Stimulated activated CD4-positive, alpha-beta T cell treated with anti-CD3 and anti-CD28 coated beads, Interleukin-1b, Interleukin-23, amount 100 ng/mL, for 48 hours (primary cell): Measurements from ENCODE around the gene KPNA5.
A peak's percentile ranks its signal among the peaks of the same experiment; 100 is the strongest.
"Not testable (repeated sequence)": the region's sequence is repeated elsewhere in the genome, so short reads cannot be mapped to it uniquely, and the experiment has no call there.

Experiments
- DNase-seq: peaks from one replicate; pipeline ENCODE4 v3.0.0-alpha.2; 2020

The KPNA5 gene

DNA sequence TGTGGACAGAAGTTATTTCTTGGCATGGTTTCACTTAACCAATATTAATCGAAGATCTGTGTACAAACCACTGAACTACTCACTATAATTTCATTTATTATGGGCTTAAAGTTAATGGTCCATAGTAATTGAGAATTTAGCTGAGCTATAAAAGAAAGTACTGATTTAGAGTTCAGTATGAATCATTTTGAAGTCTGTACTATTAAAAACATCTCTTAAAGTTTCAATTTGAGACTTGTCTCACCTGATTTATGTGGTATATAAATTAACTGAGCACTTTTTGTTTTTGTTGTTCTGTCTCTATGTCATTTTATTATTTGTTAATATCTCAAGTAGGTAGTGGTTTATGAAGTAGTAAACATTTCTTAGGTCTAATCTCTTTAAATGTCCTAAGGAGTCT is 24.9 kb downstream of the KPNA5 start:
- DNase-seq, result no peak

DNA sequence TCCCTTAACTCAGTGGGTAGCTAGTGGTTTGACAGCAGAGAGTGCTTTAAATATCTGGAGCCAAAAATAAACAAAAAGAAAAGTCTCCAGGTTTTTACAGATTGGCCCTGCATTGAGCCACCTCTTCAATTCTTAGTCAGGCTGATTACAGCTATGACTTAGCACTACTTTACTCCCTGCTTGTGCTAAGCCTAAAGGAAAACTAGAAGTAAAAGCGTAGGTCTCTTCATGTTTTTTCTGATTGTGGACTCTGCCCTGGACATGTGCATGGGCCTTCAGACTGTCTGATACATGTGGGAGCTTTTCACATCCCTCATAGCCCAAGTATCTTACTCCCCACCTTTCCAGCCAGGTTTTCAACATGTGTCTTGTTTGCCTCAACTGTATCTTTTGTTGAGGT is 33.3 kb downstream of the KPNA5 start:
- DNase-seq, result no peak

DNA sequence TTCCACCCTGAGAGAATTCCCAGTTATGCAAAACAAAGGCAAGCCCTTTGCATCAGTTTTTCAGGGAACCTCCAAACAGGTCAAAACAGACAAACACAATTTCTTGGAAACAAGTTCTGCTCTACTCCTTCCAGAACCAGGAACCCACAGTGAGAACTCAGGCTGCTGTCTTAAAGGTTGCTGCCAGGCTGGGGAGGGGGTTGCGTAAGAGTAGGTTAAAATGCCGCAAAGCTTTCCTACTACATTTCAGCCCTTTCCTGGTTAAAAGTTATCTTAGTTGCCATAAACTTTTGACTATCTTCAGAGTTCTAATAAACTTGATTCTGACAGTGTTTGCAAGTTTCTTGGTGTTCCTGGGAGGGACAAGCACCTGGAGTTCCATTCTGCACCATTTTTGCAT is 33.8 kb downstream of the KPNA5 start:
- no peak for DNase-seq

DNA sequence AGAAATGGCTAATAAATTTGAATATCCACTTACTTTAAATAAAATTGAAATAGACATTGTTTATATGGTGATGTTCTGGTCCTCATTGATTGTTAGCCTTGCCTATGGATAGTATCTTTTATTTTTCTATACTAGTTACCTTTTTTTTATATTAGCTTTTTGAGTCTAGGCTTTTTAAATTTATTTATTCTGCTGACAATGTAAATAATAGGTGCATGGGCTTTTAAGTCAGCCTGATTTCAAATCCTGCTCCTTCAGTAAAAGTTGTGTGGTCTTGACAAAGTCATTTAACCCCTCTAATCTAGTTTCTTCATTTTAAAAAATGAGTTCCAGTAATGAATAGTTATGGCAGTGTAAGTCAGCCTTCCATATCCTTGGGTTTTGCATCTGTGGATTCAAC is 45.9 kb downstream of the KPNA5 start:
- DNase-seq, result no peak

DNA sequence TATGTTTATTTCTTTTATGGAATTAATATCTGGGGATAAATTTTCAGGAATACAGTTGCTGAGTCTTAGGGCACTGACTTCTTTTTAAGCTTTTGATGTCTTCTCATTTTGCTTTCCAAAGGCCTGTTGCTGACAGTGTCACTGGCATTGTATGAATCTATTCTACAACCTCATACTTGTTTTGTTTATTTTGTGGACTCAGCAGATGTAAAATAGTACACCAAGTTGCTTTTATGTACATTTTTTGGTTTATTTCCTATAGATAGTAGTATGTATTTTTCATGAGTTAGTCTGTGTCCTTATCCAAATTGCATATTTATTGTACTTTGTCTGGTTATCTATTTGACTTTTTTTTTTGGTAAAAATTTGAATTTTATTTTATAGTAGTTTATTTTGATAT is 49.5 kb downstream of the KPNA5 start:
- DNase-seq, result no peak

DNA sequence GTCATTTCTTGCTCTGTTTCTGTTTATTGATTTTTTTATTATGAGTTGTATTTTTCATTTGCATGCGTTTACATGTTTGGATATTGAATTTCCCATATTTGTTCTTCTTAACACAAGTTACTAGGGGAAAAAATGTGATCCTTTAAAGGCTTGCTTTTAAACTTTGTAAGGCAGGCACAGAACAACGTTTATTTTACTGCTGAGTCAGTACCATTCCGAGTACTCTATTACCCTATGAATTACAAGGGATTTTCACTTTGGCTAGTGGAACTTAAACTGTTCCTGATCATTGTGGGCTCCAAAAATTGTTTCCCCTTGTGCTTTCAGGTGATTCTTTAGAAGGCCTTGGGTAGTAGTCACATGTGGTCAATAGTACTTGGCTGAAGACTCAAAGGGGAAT is 56.0 kb downstream of the KPNA5 start:
- DNase-seq, result no peak

DNA sequence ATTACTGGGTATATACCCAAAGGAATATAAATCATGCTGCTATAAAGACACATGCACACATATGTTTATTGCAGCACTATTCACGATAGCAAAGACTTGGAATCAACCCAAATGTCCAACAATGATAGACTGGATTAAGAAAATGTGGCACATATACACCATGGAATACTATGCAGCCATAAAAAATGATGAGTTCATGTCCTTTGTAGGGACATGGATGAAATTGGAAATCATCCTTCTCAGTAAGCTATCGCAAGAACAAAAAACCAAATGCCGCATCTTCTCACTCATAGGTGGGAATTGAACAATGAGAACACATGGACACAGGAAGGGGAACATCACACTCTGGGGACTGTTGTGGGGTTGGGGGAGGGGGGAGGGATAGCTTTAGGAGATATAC is 59.5 kb downstream of the KPNA5 start:
- DNase-seq, result not testable (repeated sequence)

DNA sequence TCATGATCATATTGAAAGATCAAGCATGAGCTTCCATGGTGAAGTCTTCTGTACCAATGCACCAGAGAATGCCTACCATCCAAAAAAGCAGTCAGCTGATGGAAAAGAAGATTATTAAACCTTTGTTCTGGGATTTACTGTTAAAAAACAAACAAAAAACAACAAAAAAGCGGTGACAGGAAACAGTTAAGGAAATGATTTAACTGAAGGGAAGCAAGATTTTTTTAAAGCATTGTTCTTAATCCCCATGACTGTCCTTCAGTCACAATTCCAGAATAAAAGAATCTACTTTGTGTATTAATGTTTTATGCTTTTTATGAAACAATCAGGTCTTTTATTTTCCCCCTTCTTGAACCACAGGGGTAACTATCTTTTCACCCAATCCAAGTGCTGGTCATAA is 60.6 kb downstream of the KPNA5 start:
- no peak for DNase-seq

DNA sequence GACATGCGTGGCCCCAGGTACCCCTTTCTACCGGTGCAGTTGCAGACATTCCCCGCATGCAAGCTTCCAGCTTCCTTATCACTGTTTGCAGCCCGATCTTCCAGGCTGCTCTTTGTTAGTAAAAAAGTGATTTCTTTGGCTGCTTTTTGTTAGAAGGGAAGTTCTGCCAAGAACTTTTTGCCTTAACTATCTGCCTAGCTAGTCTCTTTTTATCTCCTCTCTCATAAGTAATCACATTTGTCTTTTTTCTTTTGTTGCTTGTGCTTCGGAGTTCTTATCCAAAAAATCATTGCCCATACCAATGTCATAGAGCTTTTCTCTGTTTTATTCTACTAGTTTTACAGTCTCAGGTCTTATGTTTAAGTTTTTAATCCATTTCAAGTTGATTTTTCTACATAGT is 64.2 kb downstream of the KPNA5 start:
- DNase-seq, result no peak

DNA sequence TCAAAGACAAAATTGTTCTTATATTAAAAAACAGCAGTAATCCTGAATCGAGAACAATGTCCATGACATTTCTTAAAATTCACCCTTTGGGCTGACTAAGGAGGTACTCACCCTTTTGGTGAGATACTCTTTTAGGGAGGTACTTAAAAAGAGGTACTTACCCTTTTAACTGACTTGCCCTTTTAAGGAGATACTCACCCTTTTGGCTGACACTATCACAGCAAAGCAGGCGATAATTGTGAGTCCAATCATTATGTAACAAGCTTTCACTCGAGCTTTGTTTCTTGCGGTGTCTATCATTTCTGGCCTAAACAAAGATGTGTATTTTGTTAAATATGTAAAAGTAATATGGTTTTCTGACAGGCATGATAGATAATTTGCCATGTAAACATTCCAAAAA is 80.8 kb downstream of the KPNA5 start:
- DNase-seq, result no peak

DNA sequence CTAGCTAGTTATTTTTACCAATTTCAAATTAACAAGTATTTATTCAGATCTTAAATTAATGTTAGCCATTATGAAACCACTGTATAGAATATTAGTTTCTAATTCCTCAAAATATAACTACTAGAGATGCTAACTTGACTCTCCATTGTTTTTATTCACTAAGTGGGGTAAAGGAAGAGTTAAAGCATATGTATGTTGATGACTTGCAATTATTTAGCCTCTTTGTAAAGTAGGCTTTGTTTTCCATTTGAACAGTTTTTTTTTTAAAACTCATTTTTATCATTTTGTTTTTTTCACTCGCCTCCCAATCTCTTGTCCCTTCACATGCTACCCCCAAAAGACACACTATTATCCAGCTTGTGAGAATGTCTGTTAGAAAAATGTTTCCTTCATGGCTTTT is 81.2 kb downstream of the KPNA5 start:
- no peak for DNase-seq

DNA sequence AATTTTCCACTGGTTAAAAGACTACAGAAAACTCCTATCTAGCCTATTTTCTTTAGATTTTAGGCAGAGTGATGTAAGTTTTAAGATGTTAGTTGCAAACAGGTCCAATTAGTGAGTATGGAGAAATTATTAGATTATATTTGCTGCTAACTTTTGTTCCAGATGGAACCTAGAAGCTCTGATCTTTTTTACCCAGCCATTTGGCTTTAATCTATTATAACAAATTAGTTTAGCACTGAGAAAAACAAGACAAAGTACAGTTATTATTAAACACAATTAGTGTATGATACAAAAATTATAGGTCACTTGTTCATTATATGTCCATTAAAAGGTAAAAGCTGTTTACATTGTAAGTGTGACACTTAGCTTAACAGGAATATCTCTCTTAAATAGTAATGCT is 82.0 kb downstream of the KPNA5 start:
- DNase-seq, result no peak

DNA sequence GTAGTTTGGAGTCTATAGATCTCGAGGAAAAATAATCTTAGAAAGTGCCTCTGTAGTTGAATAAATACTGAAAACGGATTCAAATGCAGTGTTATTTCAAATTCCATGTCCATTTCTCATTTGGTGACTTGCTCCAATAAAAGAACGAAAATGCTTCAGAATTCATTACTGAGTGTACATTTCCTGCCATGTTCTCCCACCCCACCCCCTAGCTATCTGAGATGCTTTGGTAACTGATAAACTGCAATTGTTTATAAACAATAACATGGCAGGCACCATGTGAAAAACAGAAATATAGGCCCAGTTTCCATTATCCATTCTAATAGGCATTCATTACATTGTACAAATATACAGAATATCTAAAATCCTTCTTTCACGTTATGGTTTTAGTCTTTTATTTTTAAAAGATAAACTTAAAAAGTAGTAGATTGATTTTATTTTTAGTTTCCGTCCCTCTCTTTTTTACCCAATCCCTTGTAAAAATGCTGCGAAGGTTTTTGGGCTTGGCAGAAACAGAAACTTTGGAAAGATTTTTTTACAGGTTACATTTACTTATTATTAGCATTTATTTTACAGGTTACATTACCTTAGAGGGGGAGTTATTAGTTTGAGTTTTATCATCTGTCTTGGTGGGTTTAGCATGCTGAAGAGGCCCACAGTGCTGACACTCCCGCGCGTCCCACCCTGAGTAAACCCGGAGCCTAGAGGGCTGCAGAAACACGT is 83.1 kb downstream of the KPNA5 start:
- DNase-seq, result no peak

DNA sequence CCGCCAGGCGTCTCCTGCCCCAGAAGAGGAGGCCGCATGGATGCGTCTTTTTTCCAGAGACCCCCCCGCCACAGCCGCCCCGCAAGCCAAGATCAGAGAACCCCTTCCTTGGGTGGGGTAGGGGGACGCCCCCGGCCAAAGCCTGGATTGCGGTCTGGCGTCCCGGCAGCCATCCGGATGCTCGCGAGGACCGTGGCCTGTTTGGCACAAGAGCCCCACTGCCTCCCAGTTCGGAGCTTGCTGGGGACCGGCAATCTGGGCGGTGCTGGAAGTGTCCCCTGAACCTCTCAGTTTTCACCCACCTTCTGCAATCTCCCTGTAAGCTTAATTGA is 83.6 kb downstream of the KPNA5 start:
- no peak for DNase-seq

DNA sequence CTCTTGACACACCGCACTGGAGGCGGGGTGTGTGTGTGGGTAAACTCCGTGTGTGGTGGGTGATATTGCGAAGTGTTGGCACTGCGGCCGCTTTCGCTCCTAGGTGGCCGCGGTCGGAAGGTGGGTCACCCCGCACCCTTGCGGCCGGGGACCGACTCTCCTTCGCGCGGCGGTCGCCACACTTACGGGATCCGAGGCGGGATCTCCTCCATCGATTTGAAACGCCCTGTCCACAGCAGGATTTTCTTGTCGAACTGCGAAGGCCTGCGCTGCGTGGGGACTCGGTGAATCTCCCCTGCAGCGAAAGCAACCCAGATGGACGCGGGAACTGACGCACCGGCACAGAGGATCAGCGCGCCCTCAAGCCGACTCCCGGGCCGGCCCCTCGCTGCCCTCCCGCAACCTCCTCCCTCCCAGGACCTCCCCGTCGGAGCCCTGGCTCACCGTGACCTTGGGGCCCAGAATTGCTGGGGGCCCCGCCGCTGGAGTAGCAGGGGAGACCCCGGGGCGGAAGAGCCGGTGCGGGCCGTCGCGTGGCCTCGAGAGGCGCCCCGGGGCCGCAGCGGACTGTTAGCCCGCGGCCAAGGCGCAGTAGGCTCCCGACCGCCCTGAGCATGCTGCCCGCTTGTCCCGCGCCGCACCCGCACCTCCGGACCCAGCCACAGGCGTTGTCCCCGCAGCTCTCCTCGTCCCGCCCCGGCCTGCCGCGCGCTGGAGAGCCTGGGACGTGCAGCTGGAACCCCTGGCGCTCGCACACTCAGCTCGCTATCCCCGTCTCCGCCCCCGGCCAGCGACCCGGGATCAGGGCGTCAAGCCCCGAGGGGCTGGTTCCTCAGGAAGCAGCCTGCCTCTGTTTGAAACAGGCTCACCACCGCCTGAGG is 84.2 kb downstream of the KPNA5 start, which contains the start of gene FAM162B:
TSS of gene FAM162B (minus strand) at position 759 of the 881 bp plus-strand sequence. CDS start at position 616, 143 bp downstream.
- peak; percentile 2 for DNase-seq

DNA sequence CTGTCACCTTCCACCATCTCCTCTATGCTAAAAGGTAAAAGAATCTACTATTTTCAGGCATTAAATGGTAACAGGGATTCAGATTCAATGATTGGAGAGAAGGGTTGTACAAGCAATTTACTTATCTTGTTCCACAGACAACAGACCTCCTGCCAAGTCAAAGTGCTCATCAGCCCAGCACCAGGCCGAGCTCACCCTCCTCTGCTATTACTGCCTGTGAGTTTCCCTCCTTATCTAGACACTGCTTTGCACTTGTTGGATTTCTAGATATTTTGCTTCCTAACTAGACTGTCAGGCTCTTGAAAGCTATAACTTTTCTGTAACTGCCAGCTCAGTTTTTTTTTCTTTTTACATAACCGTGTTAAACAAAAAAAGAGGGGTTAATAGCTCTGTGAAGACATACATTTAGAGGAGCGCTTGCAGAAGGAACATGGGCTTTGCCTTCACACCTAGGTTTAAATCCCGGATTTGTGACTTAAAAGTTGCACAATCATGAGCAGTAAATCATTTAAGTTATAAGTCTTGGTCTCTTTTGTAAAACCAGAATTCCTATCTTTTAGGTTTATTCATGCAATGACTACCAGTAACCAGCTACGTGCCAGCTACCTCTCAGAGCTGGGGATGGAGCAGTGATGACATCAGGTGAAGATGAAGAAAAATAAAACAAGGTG is 85.6 kb downstream of the KPNA5 start:
- no peak for DNase-seq

DNA sequence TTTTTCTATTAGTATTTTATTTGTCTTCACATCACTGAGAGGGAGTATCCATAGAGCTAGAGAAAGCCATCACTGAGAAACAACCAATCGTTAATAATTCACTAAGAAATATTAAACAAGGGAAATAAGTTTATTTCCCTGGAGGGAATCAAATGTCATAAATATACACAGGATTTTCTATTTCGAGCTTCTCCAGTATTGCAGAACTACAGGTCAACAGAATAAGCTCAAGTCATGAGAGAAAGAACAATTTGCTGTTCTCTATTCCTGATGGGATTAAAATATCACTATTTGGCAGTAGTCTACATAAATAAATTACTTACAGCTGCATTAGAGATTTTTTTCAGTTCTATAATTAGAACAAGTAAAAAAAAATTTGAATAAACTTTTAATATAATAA is 86.7 kb downstream of the KPNA5 start:
- no peak for DNase-seq

DNA sequence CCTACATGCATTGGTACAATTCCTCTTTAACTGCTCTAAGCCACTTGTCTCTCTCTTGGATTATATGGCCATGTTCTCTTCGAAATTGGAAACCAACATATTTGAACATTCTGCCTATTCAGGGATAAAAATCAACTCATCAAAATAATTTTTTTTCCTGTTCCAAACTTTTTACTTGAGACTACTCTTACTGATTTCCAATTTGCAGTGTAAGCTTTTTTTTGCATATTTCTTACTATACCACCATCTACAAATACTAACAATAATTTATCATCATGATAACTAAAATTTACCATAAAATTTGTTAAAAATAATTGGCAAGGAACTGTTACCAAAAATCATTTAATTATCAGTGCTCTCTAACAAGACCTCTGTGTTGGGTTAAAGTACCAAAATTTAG is 91.4 kb downstream of the KPNA5 start:
- DNase-seq, result no peak

DNA sequence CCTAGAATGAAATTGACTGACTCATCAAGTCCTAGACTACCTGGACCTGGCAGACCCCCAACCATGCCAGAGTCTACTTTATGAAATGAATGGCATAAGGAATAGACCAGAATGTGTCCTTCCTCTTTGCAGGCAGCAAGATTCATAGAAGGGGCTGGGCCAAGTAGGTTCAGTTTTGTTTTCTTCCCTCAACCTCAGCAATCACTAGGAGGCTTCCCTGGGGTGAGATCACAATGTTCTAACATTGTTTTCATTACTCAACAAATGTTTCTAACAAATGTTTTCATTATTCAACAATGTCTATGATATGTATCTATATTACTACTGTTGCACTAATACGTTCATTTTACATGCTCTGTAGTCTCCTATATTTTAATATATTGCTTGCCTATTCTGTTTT is 92.9 kb downstream of the KPNA5 start:
- DNase-seq, result no peak

DNA sequence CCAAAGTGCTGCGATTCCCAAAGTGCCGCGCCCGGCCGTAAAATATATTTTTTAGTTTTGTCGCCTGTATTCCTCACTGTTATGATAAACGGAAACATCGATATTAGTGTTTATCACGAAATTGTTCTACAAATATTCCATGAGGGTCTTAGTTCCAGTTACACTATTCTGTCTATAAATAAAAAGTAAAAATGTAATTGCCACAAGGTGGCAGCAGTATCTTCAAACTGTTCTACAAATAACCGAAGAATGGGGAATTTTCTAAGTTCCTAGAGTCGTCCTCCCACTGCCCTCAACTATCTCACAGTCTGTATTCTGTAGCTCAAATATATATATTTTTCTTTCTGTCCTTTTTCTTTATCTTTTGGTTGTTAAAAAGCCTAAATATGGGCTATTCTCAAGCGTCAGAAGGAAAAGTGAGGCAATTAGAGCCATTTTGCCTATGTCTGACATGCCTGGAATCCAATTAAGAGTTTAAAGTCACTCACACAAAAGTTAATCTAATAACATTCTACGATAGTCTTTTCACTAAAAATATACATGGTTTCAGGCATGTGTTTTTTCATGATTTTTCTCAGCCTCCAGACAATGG is 98.7 kb downstream of the KPNA5 start:
- no peak for DNase-seq

DNA sequence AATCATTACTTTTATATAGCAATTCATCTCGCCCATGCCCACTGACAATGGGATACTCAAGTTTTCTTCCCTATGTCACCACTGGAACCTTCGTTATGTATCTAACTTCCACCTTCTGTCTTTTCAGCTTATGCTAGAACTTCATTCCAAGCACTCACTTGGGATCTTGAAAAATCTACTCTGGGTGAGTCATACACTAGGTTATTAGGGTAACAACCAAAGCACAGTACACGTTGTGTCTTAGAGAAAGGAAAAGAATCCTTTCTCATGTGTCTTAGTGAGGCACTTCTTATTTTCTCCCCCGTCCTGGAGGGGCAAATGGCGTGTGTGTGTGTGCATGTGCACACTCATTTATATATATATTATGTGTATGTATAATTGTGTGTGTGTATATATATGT is 102.8 kb downstream of the KPNA5 start:
- no peak for DNase-seq
